Suprapubic skin (tissue), 4 donors: Measurements from ENCODE around the gene CHRM4. TPM values are rescaled to one million over a fixed set of nuclear protein-coding genes. Genes with fewer than 3 reads are reported as not detected.

Experiments used
- DNase-seq, 2 donors: peaks; one replicate each; pipeline ENCODE4 v3.0.0-alpha.2; 2019; ENCODE audit warnings: low spot score in 2 of 2
- H3K27ac ChIP-seq: fragments of 200-600 bp; sonication (generic); one replicate; pipeline ENCODE4 v1.5.1; 2019
- H3K27me3 ChIP-seq: fragments of 200-600 bp; sonication (generic); one replicate; pipeline ENCODE4 v1.5.1; 2019
- H3K36me3 ChIP-seq: fragments of 200-600 bp; sonication (generic); one replicate; pipeline ENCODE4 v1.5.1; 2019
- H3K4me1 ChIP-seq: fragments of 200-600 bp; sonication (generic); one replicate; pipeline ENCODE4 v1.5.1; 2019
- H3K4me3 ChIP-seq: fragments of 200-600 bp; sonication (generic); one replicate; pipeline ENCODE4 v1.5.1; 2019; ENCODE audit warnings: mild to moderate bottlenecking
- H3K9me3 ChIP-seq: fragments of 200-600 bp; sonication (generic); one replicate; pipeline ENCODE4 v1.5.1; 2019
- CTCF ChIP-seq, 2 donors: fragments of 200-600 bp in 1 of 2; fragments of 450-650 bp in 1 of 2; sonication (generic) in 1 of 2; IDR thresholded peaks; one replicate each; pipeline ENCODE4 v1.5.1; 2016 to 2019; ENCODE audit warnings: antibody characterized with exemption in 2 of 2, mild to moderate bottlenecking in 1 of 2, moderate library complexity in 1 of 2
- EP300 ChIP-seq: sonication (generic); formaldehyde crosslinking; IDR thresholded peaks from one replicate; pipeline ENCODE4 v1.6.1; 2017; ENCODE audit warnings: antibody characterized with exemption
- POLR2A ChIP-seq, 2 donors: fragments of 450-650 bp; IDR thresholded peaks; one replicate each; pipeline ENCODE4 v1.6.1; 2017; ENCODE audit warnings: antibody characterized with exemption in 2 of 2, mild to moderate bottlenecking in 2 of 2, moderate library complexity in 2 of 2
- POLR2AphosphoS5 ChIP-seq, 3 donors: sonication (generic); formaldehyde crosslinking; IDR thresholded peaks; one replicate each; pipeline ENCODE4 v1.6.1; 2017; ENCODE audit warnings: antibody characterized with exemption in 3 of 3
- WGBS: methylation state at CpG from one replicate; pipeline ENCODE4 v1.1.5; 2018; 5-methylcytosine and 5-hydroxymethylcytosine counted together
- total RNA-seq, 4 donors: library from RNA; depleted of rRNA; stranded (reverse); fragments of >200 nt; gene quantifications; one replicate each; pipeline ENCODE4 v1.1.0, GENCODE V29; 2016

Gene CHRM4
- total RNA-seq, 4 donors from 2014 or later, result 0.80 to 3.0 (median 2.6) TPM

- WGBS, result 46% methylated on average over 32 of the region's 33 CpGs
- DNase-seq, result no peak
- Histone ChIP-seq H3K9me3 (no peaks in the 10 kb centered on the region), H3K4me1 (peaks cover 76% of the 10 kb centered on the region), H3K27ac (peak overlapping the region; percentile 69), H3K4me3 (peak overlapping the region; percentile 13), H3K36me3 (no peaks in the 10 kb centered on the region), H3K27me3 (no peaks in the 10 kb centered on the region)
- TF ChIP-seq CTCF (IDR thresholded peaks at IDR 0.05) (peak; percentile 76 to 92), EP300 (no peak)
These were observed 39.3 kb downstream of the CHRM4 start for GRCh38 chr11:46352063-46352841.

- H3K27me3 ChIP-seq, result no peaks in the 10 kb centered on the region
- H3K4me3 ChIP-seq, result peak overlapping the region; percentile 13
- H3K4me1 ChIP-seq, result peaks cover 74% of the 10 kb centered on the region
- H3K36me3 ChIP-seq, result no peaks in the 10 kb centered on the region
- no peaks in the 10 kb centered on the region for H3K9me3 ChIP-seq
- TF ChIP-seq EP300, result no peak
- H3K27ac ChIP-seq, result peak overlapping the region; percentile 69
- DNase-seq, result no peak
- WGBS, result 51% methylated on average over 5 of the region's 5 CpGs
These were observed 40.0 kb downstream of the CHRM4 start for GRCh38 chr11:46351606-46352005.

GRCh38 chr11:46351148-46351547 lies 40.4 kb downstream of the CHRM4 start:
- Histone ChIP-seq H3K27me3 (no peaks in the 10 kb centered on the region), H3K4me1 (peaks cover 74% of the 10 kb centered on the region), H3K27ac (peak overlapping the region; percentile 69), H3K4me3 (no peak overlapping the region), H3K36me3 (no peaks in the 10 kb centered on the region), H3K9me3 (no peaks in the 10 kb centered on the region)
- DNase-seq, result no peak
- TF ChIP-seq POLR2AphosphoS5 (IDR thresholded peaks at IDR 0.05), result no peak
- WGBS, result 89% methylated on average over 4 of the region's 8 CpGs

- Histone ChIP-seq H3K27ac (peak overlapping the region; percentile 69), H3K36me3 (no peaks in the 10 kb centered on the region), H3K9me3 (no peaks in the 10 kb centered on the region), H3K4me3 (no peak overlapping the region), H3K27me3 (no peaks in the 10 kb centered on the region), H3K4me1 (peaks cover 76% of the 10 kb centered on the region)
- WGBS, result 49% methylated on average over 3 of the region's 3 CpGs
- DNase-seq, result no peak
- no peak for TF ChIP-seq POLR2AphosphoS5 (IDR thresholded peaks at IDR 0.05)
- no peak for TF ChIP-seq EP300
- no peak for TF ChIP-seq POLR2A (IDR thresholded peaks at IDR 0.05)
- no peak for TF ChIP-seq CTCF (IDR thresholded peaks at IDR 0.05)
These were observed 40.9 kb downstream of the CHRM4 start for GRCh38 chr11:46350695-46351094.

GRCh38 chr11:46348566-46349401 lies 42.8 kb downstream of the CHRM4 start:
- H3K36me3 ChIP-seq, result no peaks in the 10 kb centered on the region
- TF ChIP-seq EP300 (no peak), POLR2A (IDR thresholded peaks at IDR 0.05) (no peak), POLR2AphosphoS5 (IDR thresholded peaks at IDR 0.05) (no peak), CTCF (IDR thresholded peaks at IDR 0.05) (no peak)
- H3K27me3 ChIP-seq, result no peaks in the 10 kb centered on the region
- no peak for DNase-seq
- WGBS, result 67% methylated on average over 8 of the region's 18 CpGs
- peak overlapping the region; percentile 94 for H3K4me3 ChIP-seq
- H3K9me3 ChIP-seq, result no peaks in the 10 kb centered on the region
- H3K4me1 ChIP-seq, result peaks cover 87% of the 10 kb centered on the region
- H3K27ac ChIP-seq, result peak overlapping the region; percentile 34

GRCh38 chr11:46347637-46348311 lies 43.8 kb downstream of the CHRM4 start:
- peak overlapping the region; percentile 94 for H3K4me3 ChIP-seq
- DNase-seq, result peak in 1 of 2 donors; percentile 82
- H3K27ac ChIP-seq, result peak overlapping the region; percentile 79
- H3K27me3 ChIP-seq, result no peaks in the 10 kb centered on the region
- WGBS, result 22% methylated on average over 24 of the region's 63 CpGs
- TF ChIP-seq POLR2A (IDR thresholded peaks at IDR 0.05) (no peak), POLR2AphosphoS5 (IDR thresholded peaks at IDR 0.05) (no peak), EP300 (no peak), CTCF (IDR thresholded peaks at IDR 0.05) (no peak)
- H3K4me1 ChIP-seq, result peaks cover 77% of the 10 kb centered on the region
- no peaks in the 10 kb centered on the region for H3K9me3 ChIP-seq
- H3K36me3 ChIP-seq, result no peaks in the 10 kb centered on the region
